ENCODE measurements around the gene NEXMIF. TPM values are rescaled to one million over a fixed set of nuclear protein-coding genes. Genes with fewer than 3 reads are reported as not detected.
"Not testable (repeated sequence)": the region's sequence is repeated elsewhere in the genome, so short reads cannot be mapped to it uniquely, and the experiment has no call there.

Gene NEXMIF
- total and polyA plus RNA-seq, 2 experiments from 2014 or later, result 0.25 to 0.80 TPM

GRCh38 chrX:74902806-74903205 lies 22.4 kb downstream of the NEXMIF start:
- Histone ChIP-seq H4K20me1 (ENCODE audit: insufficient read depth, poor library complexity, severe bottlenecking) (no peaks in the 10 kb centered on the region), H3K9me3 (ENCODE audit: low read depth) (no peaks in the 10 kb centered on the region), H3K4me1 (ENCODE audit: insufficient read depth) (no peaks in the 10 kb centered on the region), H3K4me2 (no peak overlapping the region), H3K36me3 (replicated peaks; ENCODE audit: insufficient read depth, low read depth) (no peaks in the 10 kb centered on the region), H3K27ac (no peak overlapping the region), H3K27me3 (no peaks in the 10 kb centered on the region), H3K9me2 (replicated peaks; ENCODE audit: insufficient read depth) (no peaks in the 10 kb centered on the region), H2AFZ (no peak overlapping the region), H3K4me3 (no peak overlapping the region), H3K79me2 (no peaks in the 10 kb centered on the region)
- 17% methylated on average over 2 of the region's 2 CpGs for WGBS (ENCODE audit: low lambda C conversion rate, missing lambda C conversion rate)
- TF ChIP-seq EZH2 (IDR thresholded peaks at IDR 0.05; ENCODE audit: borderline replicate concordance) (no peak), EZH2phosphoT487 (IDR thresholded peaks at IDR 0.05; ENCODE audit: low read depth, severe bottlenecking, unreplicated experiment) (no peak), CTCF (IDR thresholded peaks at IDR 0.05; ENCODE audit: poor library complexity) (no peak)
- DNase-seq (ENCODE audit: low spot score), result no peak

GRCh38 chrX:74892561-74892960 lies 32.7 kb downstream of the NEXMIF start:
- no peak overlapping the region for H2AFZ ChIP-seq
- no peaks in the 10 kb centered on the region for H4K20me1 ChIP-seq (ENCODE audit: insufficient read depth, poor library complexity, severe bottlenecking)
- no peaks in the 10 kb centered on the region for H3K9me2 ChIP-seq (replicated peaks; ENCODE audit: insufficient read depth)
- TF ChIP-seq CTCF (IDR thresholded peaks at IDR 0.05; ENCODE audit: poor library complexity), result no peak
- no peak for TF ChIP-seq EZH2phosphoT487 (IDR thresholded peaks at IDR 0.05; ENCODE audit: low read depth, severe bottlenecking, unreplicated experiment)
- no peak for TF ChIP-seq EZH2 (IDR thresholded peaks at IDR 0.05; ENCODE audit: borderline replicate concordance)
- H3K36me3 ChIP-seq (replicated peaks; ENCODE audit: insufficient read depth, low read depth), result no peaks in the 10 kb centered on the region
- no peak for DNase-seq (ENCODE audit: low spot score)
- H3K79me2 ChIP-seq, result no peaks in the 10 kb centered on the region
- no peaks in the 10 kb centered on the region for H3K27me3 ChIP-seq
- H3K4me2 ChIP-seq, result no peak overlapping the region
- no peaks in the 10 kb centered on the region for H3K9me3 ChIP-seq (ENCODE audit: low read depth)
- no peak overlapping the region for H3K4me3 ChIP-seq
- WGBS (ENCODE audit: low lambda C conversion rate, missing lambda C conversion rate), result 70% methylated on average over 3 of the region's 3 CpGs
- H3K27ac ChIP-seq, result no peak overlapping the region
- H3K4me1 ChIP-seq (ENCODE audit: insufficient read depth), result no peaks in the 10 kb centered on the region

- no peaks in the 10 kb centered on the region for H3K4me1 ChIP-seq (ENCODE audit: insufficient read depth)
- no peak for DNase-seq (ENCODE audit: low spot score)
- no peak overlapping the region for H3K27ac ChIP-seq
- no peaks in the 10 kb centered on the region for H3K27me3 ChIP-seq
- no peak overlapping the region for H3K4me2 ChIP-seq
- WGBS (ENCODE audit: low lambda C conversion rate, missing lambda C conversion rate), result 39% methylated on average over 4 of the region's 4 CpGs
- H3K9me3 ChIP-seq (ENCODE audit: low read depth), result no peaks in the 10 kb centered on the region
- no peak overlapping the region for H3K4me3 ChIP-seq
- H4K20me1 ChIP-seq (ENCODE audit: insufficient read depth, poor library complexity, severe bottlenecking), result no peaks in the 10 kb centered on the region
- H3K79me2 ChIP-seq, result no peaks in the 10 kb centered on the region
- no peak for TF ChIP-seq EZH2phosphoT487 (IDR thresholded peaks at IDR 0.05; ENCODE audit: low read depth, severe bottlenecking, unreplicated experiment)
- TF ChIP-seq CTCF (IDR thresholded peaks at IDR 0.05; ENCODE audit: poor library complexity), result no peak
- TF ChIP-seq EZH2 (IDR thresholded peaks at IDR 0.05; ENCODE audit: borderline replicate concordance), result no peak
- H3K36me3 ChIP-seq (replicated peaks; ENCODE audit: insufficient read depth, low read depth), result no peaks in the 10 kb centered on the region
- H2AFZ ChIP-seq, result no peak overlapping the region
- no peaks in the 10 kb centered on the region for H3K9me2 ChIP-seq (replicated peaks; ENCODE audit: insufficient read depth)
Measured at GRCh38 chrX:74890676-74891430, 34.4 kb downstream of the NEXMIF start.

GRCh38 chrX:74882383-74882782 lies 42.9 kb downstream of the NEXMIF start:
- not testable (repeated sequence) for H3K27ac ChIP-seq; H3K4me2 ChIP-seq; H4K20me1 ChIP-seq (ENCODE audit: insufficient read depth, poor library complexity, severe bottlenecking); H3K9me3 ChIP-seq (ENCODE audit: low read depth); H3K36me3 ChIP-seq (replicated peaks; ENCODE audit: insufficient read depth, low read depth); H3K4me1 ChIP-seq (ENCODE audit: insufficient read depth); DNase-seq (ENCODE audit: low spot score); H3K4me3 ChIP-seq; H3K79me2 ChIP-seq; H3K27me3 ChIP-seq; H2AFZ ChIP-seq; H3K9me2 ChIP-seq (replicated peaks; ENCODE audit: insufficient read depth)
- 82% methylated on average over 9 of the region's 9 CpGs for WGBS (ENCODE audit: low lambda C conversion rate, missing lambda C conversion rate)
